ES-I3 (cell line): ENCODE results near the gene IL16.

ENCODE experiments used
- H3K36me3 ChIP-seq: 2 replicates; pipeline ENCODE4 v1.6.1; 2013; ENCODE audit warnings: mild to moderate bottlenecking, low read length, control low read depth, moderate library complexity; ENCODE audit not compliant: insufficient read depth
- H3K4me1 ChIP-seq: 2 replicates; pipeline ENCODE4 v1.6.1; 2013; ENCODE audit warnings: mild to moderate bottlenecking, control low read depth, low read length; ENCODE audit not compliant: insufficient read depth
- H3K9ac ChIP-seq: 2 replicates; pipeline ENCODE4 v1.6.1; 2013; ENCODE audit warnings: low read depth, mild to moderate bottlenecking, low read length, moderate library complexity
- H3K9me3 ChIP-seq: 2 replicates; pipeline ENCODE4 v1.6.1; 2013; ENCODE audit warnings: mild to moderate bottlenecking, low read length, moderate library complexity; ENCODE audit not compliant: control insufficient read depth, insufficient read depth

The IL16 gene

DNA sequence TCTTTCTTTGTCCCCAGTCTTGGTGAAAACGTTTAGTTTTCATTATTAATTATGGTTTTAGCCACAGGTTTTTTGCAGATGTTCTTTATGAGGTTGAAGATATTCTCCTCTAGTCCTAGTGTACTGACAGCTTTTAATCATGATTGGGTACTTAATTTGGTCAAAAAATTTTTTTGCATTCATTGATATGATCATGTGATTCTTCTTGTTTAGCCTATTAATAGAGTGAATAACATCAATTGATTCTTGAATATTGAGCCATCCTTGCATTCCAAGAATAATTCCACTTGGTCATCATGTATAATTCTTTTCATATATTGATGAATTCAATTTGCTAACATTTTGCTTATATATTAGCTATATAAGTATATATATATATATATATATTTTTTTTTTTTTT lies 46.1 kb downstream of the IL16 start:
- Histone ChIP-seq H3K9me3 (no peaks in the 10 kb centered on the region; the same call in 1 of the 2 replicates), H3K36me3 (no peaks in the 10 kb centered on the region), H3K4me1 (no peaks in the 10 kb centered on the region), H3K9ac (no peak overlapping the region)

DNA sequence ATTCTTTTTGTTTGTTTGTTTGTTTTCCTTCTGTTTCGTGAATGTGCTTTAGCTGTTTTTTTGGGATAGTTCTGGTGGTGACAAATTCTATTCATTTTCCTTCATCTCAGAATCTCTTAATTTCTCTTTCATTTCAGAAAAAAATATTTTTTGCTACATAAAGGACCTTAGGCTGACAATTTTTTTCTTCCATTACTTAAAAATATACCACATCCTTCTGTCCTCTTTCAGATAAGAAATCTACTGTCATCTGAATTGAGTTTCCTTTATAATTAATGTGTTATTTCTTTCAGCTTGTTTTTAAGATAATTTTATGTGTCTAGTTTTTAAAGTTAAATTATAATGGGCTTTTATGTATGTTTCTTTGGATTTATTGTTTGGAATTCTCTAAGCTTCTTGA lies 47.6 kb downstream of the IL16 start:
- H3K36me3 ChIP-seq: no peaks in the 10 kb centered on the region
- no peak overlapping the region for H3K9ac ChIP-seq
- no peaks in the 10 kb centered on the region; the same call in 1 of the 2 replicates for H3K9me3 ChIP-seq
- H3K4me1 ChIP-seq: no peaks in the 10 kb centered on the region

DNA sequence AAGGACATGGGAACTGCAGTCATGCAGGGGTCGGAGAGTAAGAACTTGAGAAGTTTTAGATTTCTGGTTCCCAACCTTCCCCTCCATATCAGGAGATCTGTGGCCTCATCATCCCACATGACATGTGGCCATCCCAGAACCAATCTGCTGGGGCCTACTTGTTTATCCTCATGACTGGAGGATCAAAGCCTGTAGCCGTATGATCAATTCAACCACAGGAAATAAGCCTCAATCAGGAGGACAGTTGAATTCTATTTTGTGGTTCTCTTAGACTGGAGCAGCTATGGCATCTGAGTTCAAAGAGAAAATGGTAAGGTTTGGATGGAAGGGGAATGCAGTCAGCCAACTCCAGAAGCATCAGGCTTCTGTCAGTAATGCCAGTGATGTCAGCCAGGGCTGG lies 57.2 kb downstream of the IL16 start:
- H3K9ac ChIP-seq: no peak overlapping the region
- H3K4me1 ChIP-seq: no peaks in the 10 kb centered on the region
- no peaks in the 10 kb centered on the region for H3K9me3 ChIP-seq

DNA sequence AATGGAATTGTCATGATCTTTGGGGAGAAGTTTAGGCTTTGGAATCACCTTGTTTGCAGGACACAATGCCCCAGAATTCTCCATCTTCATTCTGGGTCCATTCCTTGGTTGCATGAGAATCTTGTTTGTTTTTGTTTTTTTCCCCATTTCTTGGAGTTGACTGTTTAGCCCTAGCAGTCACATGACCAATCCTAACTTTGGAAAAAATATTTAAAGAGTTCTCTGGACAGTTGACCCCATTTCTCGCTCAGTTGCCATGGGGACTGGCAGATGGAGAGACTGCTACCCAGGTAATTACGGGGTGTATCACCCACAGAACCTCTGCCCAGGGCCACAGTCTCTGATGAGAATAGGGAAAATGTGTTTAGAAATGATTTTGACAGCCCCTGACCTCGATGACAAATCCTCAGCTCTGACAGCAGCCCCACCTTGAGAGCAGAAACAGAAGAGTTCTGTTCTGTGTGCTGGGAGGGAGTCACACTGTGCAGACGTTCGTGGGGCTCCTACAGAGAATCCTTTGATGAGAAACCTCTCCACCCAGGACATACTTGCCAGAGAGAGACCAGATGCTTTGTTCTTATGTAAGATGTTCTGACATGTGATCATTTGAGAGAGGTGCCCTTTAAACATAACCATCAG lies 57.7 kb downstream of the IL16 start:
- no peaks in the 10 kb centered on the region for H3K4me1 ChIP-seq
- H3K9ac ChIP-seq: no peak overlapping the region
- no peaks in the 10 kb centered on the region for H3K9me3 ChIP-seq
- no peaks in the 10 kb centered on the region for H3K36me3 ChIP-seq

More for the DNA sequence above, 57.2 kb downstream of the IL16 start:
- H3K36me3 ChIP-seq: no peaks in the 10 kb centered on the region

DNA sequence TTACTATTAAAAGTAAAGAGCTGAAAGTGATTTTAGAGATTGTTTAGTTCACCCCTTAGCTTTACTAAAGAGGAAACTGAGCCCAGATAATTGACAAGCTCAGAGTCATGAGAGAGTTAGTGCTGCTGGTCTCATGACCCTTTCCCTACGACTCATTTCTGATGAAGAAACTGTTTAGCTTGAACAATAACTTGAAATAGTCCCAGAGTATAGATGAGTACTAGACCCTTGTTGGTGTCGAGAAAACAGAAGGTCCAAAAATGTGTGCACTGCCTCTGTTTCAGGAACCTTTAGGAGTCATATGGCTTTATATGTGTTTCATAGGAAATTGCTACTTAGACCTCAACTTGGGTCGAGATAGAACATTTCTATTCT lies 58.2 kb downstream of the IL16 start:
- Histone ChIP-seq H3K4me1 (no peaks in the 10 kb centered on the region), H3K9me3 (no peaks in the 10 kb centered on the region), H3K9ac (no peak overlapping the region), H3K36me3 (no peaks in the 10 kb centered on the region)

DNA sequence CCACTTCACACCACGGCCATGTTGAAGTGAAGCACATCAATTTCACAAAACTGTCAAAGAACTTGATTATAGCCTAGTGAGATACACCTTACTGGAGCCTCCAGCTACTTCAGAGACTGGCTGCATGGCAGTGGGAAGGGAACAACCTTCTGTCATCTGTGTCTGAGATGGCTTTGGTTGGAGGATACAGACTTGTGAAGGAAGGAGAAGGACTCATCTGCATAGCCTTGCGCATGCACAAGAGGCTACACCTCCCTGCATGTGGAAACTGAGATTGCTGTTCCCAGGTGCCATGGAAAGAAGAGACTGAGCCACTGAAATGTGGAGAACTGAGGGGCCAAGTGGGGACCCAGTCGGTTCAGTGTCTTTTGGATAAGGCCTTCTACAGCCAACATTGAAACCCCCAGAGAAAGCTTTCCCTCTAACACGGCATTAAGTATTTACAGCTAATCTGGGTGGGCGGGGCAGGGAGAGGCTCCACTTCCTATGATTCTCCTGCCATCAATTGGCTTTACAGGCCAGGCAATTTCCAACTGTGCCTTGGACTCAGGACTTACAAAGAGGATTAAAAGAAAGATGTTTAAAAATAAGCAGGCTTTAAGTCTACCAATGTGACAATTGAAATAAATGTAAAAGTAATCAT lies 58.8 kb downstream of the IL16 start:
- H3K9ac ChIP-seq: no peak overlapping the region
- H3K9me3 ChIP-seq: no peaks in the 10 kb centered on the region
- no peaks in the 10 kb centered on the region for H3K4me1 ChIP-seq
- no peaks in the 10 kb centered on the region for H3K36me3 ChIP-seq

DNA sequence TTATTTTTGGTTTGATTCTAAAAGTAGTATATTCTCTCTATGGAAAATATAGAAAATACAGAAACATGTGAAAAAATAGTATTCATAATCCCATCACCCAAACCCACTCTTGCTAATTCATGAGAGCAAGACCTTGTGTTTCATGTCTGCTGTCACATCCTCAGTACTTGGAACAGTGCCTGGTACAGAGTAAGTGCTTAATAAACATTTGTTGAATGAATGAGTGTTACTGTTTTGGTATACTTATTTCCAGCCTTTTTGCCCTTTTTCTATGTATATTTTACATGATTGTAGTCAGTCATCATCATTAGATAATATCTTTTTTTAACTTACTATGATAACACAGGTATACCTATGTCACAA lies 59.3 kb downstream of the IL16 start:
- no peaks in the 10 kb centered on the region for H3K36me3 ChIP-seq
- no peak overlapping the region for H3K9ac ChIP-seq
- no peaks in the 10 kb centered on the region for H3K4me1 ChIP-seq
- no peaks in the 10 kb centered on the region for H3K9me3 ChIP-seq

DNA sequence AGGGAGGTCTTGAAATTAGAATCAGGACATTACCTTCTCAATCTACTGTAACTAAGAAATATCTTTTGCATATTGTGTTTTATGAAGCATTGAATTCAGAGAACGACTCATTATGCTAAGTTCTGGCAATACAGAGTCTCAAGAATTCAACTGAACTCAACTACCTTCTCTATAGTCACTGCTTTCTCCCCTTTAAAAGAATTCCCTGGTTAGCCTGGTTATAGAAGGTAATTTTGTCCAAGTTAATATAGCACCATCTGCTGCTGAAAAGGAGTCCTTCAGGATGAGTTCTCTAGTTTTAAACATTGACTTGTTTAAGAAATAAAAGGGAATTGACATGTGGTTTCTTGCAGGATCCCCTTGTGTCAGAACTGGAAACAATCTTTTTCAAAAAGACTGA lies 60.2 kb downstream of the IL16 start:
- Histone ChIP-seq H3K36me3 (no peaks in the 10 kb centered on the region), H3K9ac (no peak overlapping the region), H3K9me3 (no peaks in the 10 kb centered on the region), H3K4me1 (no peaks in the 10 kb centered on the region)

DNA sequence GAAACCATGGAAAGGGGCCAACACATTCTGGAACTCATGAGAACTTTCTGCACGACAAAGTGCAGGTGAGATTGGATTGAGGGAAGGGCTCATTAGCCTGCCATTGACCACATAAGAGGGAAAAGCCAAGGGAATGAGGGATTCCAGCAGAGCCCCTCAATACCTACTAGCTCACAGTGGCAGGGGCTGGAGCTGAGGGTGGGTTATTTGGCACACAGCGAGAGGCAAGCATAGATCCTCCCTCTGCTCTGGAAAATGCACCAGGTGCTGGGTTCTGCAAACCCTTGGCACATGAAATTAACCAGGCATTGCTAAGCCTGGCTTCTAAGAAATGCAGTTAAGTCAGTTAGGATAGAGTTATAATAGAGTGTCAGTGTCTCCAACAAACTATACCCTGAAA lies 60.8 kb downstream of the IL16 start:
- no peaks in the 10 kb centered on the region for H3K36me3 ChIP-seq
- no peak overlapping the region for H3K9ac ChIP-seq
- no peaks in the 10 kb centered on the region for H3K9me3 ChIP-seq
- no peaks in the 10 kb centered on the region for H3K4me1 ChIP-seq

DNA sequence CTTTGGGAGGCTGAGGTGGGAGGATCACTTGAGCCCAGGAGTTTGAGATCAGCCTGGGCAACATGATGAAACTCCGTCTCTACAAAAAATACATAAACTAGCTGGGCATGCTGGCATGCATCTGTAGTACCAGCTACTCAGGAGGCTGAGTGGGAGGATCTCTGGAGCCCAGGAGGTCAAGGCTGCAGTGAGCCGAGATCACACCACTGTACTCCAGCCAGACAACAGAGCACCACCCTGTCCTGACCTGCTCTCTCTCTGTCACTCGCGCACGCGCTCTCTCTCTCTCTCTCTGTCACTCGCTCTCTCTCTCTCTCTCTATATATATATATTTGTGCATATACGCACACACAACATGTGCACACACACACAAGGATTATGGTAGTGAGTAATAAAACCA lies 61.8 kb downstream of the IL16 start:
- H3K9me3 ChIP-seq: no peaks in the 10 kb centered on the region
- no peak overlapping the region for H3K9ac ChIP-seq
- no peaks in the 10 kb centered on the region for H3K36me3 ChIP-seq
- no peaks in the 10 kb centered on the region for H3K4me1 ChIP-seq

DNA sequence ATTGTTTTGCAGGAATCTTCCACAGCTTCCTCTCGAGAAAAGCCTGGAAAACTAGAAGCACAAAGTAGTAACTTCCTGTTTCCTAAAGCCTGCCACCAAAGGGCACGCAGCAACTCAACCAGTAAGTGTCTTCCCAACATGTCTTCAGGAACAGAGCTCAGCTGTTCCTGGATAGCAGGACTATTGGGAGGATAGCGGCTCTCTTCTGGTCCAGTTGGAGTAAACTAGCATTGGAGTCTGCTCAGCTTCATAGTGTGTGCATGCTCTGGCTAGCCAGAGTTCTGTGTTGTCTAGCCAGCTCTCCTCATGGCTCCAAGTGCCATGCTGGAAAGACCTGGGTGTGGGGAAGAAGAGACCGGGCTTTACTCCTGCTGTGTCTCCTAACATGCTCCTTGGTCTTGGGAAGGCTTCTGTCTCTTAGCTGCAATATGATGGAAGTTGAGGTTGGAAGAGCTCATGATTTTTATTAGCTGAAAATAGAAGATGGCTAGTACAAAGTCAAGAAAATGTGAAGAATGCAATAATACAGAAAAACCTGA lies 63.1 kb downstream of the IL16 start:
- no peaks in the 10 kb centered on the region for H3K36me3 ChIP-seq
- no peaks in the 10 kb centered on the region for H3K4me1 ChIP-seq
- no peaks in the 10 kb centered on the region for H3K9me3 ChIP-seq
- H3K9ac ChIP-seq: no peak overlapping the region

DNA sequence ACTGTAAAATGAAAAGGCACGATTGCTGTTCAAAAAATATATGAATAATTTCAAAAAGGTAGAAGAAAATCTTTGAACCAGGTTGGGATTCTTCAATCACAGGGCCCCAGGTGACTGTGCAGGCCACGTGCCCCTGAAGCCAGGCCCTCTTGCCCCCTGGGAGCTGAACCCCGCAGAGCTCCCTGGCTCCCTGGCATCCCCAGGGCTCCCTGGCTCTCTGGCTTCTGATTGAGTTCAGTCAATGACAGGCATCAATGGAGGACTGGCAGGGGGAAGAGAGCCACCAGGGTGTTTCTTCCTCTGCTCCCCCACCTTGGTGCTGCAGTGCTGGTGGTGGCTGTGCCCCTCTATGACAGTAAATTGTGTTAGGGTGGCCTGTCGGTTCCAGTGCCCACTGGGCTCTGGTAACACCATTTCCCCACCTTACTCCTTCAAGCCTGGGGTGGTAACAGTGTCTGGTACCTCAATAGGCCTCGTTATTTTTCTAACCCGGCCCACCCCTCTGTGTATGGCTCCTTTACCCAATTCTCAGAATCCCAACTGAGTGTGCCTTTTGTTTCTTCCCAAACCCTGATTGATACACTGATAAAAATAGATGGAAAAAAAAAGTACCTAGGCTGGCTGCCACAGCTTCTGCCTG lies 64.6 kb downstream of the IL16 start:
- Histone ChIP-seq H3K4me1 (peaks cover 3% of the 10 kb centered on the region; the same call in 1 of the 2 replicates), H3K36me3 (no peaks in the 10 kb centered on the region), H3K9me3 (no peaks in the 10 kb centered on the region), H3K9ac (no peak overlapping the region)

DNA sequence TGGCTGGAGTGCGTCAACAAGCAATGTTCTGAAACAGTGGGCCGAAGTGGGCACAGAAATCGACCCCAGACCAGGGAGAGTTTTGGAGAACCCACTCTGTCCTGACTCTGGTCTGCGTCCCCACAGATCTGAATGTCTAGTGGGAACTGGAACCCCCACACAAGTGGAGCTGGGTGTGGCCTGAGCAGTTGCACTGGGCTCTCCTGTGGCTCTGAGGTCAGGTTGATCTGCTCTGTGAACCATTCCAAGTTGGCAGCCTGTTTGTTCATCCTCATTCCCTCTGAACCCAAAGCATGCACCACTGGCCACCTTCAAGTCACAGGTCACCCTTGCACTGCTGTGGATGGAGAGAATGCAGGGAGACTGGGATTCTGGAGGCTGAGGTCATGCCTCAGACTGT lies 66.8 kb downstream of the IL16 start:
- Histone ChIP-seq H3K9ac (no peak overlapping the region), H3K9me3 (no peaks in the 10 kb centered on the region), H3K4me1 (peaks cover 3% of the 10 kb centered on the region; the same call in 1 of the 2 replicates), H3K36me3 (no peaks in the 10 kb centered on the region)

DNA sequence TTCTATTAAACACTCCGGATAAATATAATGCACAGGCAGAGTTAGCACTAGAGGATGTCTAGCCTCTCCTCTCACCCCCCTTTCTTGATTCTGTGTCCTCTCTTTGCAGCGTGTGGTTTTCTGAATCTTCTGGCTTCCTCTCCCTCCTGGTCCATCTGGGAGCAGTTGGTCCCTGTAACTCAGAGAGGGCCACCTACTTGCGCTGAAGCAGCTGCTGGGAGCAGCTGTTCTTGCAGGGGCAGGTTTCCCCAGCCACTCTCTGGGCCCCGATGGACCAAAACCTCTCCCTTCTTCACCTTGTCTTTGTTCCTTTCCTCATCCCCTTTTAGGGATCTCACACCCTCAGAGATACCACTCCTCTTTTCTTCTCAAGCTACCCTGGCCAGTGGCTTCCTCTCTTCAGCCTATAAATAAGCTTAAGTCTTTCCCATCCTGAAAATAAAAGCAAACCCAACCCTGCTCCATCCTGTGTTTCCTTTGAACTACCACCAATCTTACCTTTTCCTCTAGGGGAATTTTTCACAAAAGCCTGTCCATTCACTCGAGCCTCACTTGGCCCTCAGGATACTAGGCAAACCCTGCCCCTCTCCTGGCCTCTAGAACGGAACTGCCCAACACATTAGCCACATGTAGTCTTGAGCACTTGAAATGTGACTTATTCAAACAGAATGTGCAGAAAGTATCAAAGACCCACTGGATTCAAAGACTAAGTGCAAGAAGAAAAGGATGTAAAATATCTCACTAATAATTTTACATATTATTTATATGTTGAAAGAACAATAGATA lies 67.6 kb downstream of the IL16 start:
- Histone ChIP-seq H3K9me3 (no peaks in the 10 kb centered on the region), H3K4me1 (peaks cover 3% of the 10 kb centered on the region; the same call in 1 of the 2 replicates), H3K36me3 (no peaks in the 10 kb centered on the region), H3K9ac (no peak overlapping the region)
